Prostate gland (tissue), 2 donors: Measurements from ENCODE around the gene IL6R. TPM values are rescaled to one million over a fixed set of nuclear protein-coding genes. Genes with fewer than 3 reads are reported as not detected.
A peak's percentile ranks its signal among the peaks of the same experiment; 100 is the strongest.
"Not testable (repeated sequence)": the region's sequence is repeated elsewhere in the genome, so short reads cannot be mapped to it uniquely, and the experiment has no call there.

Experiments
- DNase-seq: peaks from one replicate; pipeline ENCODE4 v3.0.0-alpha.2; 2019; ENCODE audit warnings: low spot score
- H3K27ac ChIP-seq, 2 donors: fragments of 200-600 bp; sonication (generic); 2 replicates each; pipeline ENCODE4 v1.5.1; 2017 to 2019
- H3K27me3 ChIP-seq: fragments of 200-600 bp; sonication (generic); replicated peaks from 2 replicates; pipeline ENCODE4 v1.5.1; 2019; ENCODE audit not compliant: insufficient read depth
- H3K36me3 ChIP-seq, 2 donors: fragments of 200-600 bp; sonication (generic); 1 replicate in 1 of 2; 2 replicates in 1 of 2; pipeline versions ENCODE4 v1.5.1 to v1.8.1; 2017 to 2019
- H3K4me1 ChIP-seq: fragments of 200-600 bp; sonication (generic); replicated peaks from 2 replicates; pipeline ENCODE4 v1.5.1; 2019
- H3K4me3 ChIP-seq, 2 donors: fragments of 200-600 bp; sonication (generic); 2 replicates each; pipeline ENCODE4 v1.5.1; 2017 to 2019
- H3K9me3 ChIP-seq: fragments of 200-600 bp; sonication (generic); 2 replicates; pipeline ENCODE4 v1.5.1; 2017
- POLR2A ChIP-seq: fragments of 450-650 bp; IDR thresholded peaks from one replicate; pipeline ENCODE4 v1.6.1; 2016; ENCODE audit warnings: antibody characterized with exemption, mild to moderate bottlenecking
- POLR2AphosphoS5 ChIP-seq: sonication (generic); formaldehyde crosslinking; IDR thresholded peaks from one replicate; pipeline ENCODE4 v1.6.1; 2017; ENCODE audit warnings: antibody characterized with exemption
- WGBS: methylation state at CpG from one replicate; pipeline ENCODE4 v1.1.5; 2018; 5-methylcytosine and 5-hydroxymethylcytosine counted together
- intact Hi-C: fragments of 100-400 bp; cut with DNase I; formaldehyde crosslinking; loops from one replicate; pipeline ENCODE4 v1.14.2; 2022
- total RNA-seq, 2 donors: library from RNA; depleted of rRNA; stranded (reverse); fragments of >200 nt; gene quantifications; one replicate each; pipeline ENCODE4 v1.1.0, GENCODE V29; 2016
- TF ChIP-seq, protein P1 (sequence below), 4 experiments: fragments of 200-600 bp in 2 of 4; fragments of 450-650 bp in 2 of 4; sonication (generic) in 2 of 4; IDR thresholded peaks; 1 replicate in 3 of 4; 2 replicates in 1 of 4; pipeline ENCODE4 v1.5.1; 2016 to 2019; ENCODE audit warnings: antibody characterized with exemption in 4 of 4, mild to moderate bottlenecking in 2 of 4, moderate library complexity in 2 of 4

The IL6R gene
- total RNA-seq, 2 donors from 2014 or later: 70.1 to 80.7 TPM

DNA sequence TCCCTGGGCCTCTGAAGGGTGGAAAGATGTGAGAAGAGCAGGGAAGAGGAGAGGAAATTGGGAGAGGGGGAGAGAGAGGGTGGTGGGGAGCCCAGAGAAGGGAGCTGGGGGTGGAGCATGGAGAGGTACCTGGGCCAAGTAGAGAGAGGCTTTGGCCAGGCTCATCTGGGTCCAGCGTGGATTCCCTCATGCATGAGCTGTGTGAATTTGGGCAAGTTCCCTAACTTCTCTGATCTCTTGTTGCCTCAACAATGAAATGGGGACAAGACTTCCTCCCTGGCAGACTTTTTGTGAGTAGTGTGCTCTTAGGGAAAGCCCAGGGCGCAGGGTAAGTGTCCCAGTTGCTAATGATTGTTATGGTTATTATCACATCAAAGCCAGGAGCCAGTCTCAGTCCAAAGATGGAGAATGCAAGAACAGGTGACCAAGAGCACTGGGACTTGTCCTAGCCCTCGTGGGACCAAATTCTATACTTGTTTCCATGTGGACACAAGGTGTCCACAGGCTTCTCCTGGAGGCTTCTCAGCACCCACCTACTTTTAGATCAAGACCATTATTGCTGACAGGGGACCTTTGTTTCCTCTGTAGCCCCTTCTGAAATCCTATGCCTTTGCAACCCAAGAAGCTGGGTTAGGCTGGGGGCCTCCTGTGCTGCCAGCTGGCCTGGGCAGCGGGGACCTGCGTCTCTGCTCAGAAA lies 13.9 kb downstream of the IL6R start:
- Histone ChIP-seq H3K36me3 (no peaks in the 10 kb centered on the region), H3K4me3 (no peak overlapping the region)

DNA sequence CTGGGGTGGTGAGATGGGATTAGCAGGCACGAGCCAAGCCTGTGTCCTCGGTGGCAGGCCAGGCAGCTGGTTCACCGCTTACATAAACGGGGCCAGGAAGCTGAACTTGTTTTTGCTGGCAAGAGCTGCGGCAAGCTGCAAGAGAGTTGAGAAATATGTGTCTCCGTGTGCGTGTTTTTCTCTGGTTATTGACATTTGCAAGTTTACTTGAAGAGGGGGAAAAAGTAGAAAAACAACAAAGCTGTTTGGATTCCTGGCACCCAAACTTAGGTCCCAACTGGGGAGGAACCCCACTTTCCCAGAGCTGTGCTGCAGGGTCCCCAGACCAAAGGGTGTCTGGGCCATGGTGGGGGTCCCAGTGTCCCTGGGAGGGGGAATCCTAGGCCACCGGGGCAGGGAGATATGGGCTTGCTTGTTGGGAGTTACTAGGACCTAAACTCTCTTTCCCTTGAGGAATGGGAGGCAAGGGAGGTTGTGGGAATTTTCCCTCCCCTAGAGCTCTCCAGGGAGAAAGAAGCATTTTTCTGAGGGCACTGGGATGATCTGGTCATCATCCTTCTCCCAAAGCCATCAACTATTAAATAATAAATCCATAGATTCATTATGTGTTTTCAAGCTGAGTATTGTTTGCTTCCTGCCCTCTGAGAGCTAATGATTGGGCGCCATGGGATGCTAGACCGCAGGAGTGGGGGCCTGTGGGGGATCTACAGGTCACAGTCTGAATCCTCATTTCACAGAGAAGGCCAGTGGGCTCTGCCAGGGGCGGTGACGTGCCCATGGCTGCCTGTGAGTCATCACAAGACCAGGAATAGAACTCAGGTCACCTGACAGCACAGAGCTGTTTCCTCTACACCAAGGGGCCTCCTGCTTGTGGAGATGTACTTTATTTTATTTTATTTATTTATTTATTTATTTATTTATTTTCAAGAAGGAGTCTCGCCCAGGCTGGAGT lies 14.8 kb downstream of the IL6R start:
- 17% methylated on average over 13 of the region's 13 CpGs for WGBS

More for the DNA sequence above, 13.9 kb downstream of the IL6R start:
- intact Hi-C loops: loop anchor here (10.0 kb wide), 1 partner anchor 206 kb away; no protein-coding TSS in a partner anchor
- no peak for TF ChIP-seq POLR2AphosphoS5
- TF ChIP-seq, protein P1, sequence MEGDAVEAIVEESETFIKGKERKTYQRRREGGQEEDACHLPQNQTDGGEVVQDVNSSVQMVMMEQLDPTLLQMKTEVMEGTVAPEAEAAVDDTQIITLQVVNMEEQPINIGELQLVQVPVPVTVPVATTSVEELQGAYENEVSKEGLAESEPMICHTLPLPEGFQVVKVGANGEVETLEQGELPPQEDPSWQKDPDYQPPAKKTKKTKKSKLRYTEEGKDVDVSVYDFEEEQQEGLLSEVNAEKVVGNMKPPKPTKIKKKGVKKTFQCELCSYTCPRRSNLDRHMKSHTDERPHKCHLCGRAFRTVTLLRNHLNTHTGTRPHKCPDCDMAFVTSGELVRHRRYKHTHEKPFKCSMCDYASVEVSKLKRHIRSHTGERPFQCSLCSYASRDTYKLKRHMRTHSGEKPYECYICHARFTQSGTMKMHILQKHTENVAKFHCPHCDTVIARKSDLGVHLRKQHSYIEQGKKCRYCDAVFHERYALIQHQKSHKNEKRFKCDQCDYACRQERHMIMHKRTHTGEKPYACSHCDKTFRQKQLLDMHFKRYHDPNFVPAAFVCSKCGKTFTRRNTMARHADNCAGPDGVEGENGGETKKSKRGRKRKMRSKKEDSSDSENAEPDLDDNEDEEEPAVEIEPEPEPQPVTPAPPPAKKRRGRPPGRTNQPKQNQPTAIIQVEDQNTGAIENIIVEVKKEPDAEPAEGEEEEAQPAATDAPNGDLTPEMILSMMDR (IDR thresholded peaks at IDR 0.05): no peak
- no peak for TF ChIP-seq POLR2A
- no peak for DNase-seq
- Histone ChIP-seq H3K27ac (peak overlapping the region; percentile 91 to 96), H3K4me1 (peaks cover 58% of the 10 kb centered on the region), H3K9me3 (no peaks in the 10 kb centered on the region), H3K27me3 (no peaks in the 10 kb centered on the region)
- WGBS: 27% methylated on average over 5 of the region's 5 CpGs

DNA sequence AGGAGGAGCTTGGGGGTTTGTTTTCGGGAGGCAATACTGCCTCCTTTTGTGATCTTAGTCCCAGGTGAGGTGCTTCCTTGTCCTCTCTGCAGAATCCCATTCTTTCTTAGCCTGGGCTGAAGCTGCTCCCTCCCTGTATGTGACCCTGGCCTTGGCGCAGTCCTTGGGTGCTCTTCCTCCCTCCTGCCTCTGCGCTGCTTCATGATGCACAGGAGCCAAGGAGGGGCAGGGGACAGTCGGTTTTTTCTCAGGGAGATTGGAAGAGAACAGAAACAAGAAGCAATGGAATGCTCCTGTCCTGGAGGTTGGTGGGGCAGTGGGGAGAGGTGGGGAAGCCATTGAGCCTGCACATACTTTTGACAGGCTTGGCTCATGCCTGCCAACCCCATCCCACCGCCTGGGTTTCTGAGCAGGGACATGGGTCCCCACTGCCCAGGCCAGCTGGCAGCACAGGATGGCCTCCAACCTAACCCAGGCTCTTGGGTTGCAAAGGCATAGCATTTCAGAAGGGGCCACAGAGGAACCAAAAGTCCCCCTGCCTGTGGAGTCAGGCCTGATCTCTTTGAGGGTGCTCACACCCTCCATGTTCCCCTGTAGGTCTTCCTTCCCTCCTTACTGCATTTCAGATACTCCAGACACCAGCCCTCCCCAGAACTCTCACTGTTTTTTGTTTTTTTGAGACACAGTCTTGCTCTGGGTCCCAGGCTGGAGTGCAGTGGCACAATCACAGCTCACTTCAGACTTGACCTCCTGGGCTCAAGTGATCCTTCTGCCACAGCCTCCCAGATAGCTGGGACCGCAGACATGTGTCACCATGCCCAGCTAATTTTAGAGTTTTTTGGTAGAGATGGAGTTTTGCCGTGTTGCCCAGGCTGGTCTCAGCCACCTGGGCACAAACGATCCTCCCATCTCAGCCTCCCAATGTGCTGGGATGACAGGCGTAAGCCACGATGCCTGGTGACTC lies 16.1 kb downstream of the IL6R start:
- TF ChIP-seq POLR2AphosphoS5 (no peak), POLR2A (no peak)
- TF ChIP-seq, protein P1 (IDR thresholded peaks at IDR 0.05): no peak
- 75% methylated on average over 10 of the region's 10 CpGs for WGBS
- no peak overlapping the region for H3K4me3 ChIP-seq
- no peaks in the 10 kb centered on the region for H3K36me3 ChIP-seq
- H3K27me3 ChIP-seq: no peaks in the 10 kb centered on the region
- H3K27ac ChIP-seq: peak overlapping the region; percentile 91 to 96
- no peak for DNase-seq
- H3K9me3 ChIP-seq: no peaks in the 10 kb centered on the region
- intact Hi-C loops: no loop called here
- peaks cover 54% of the 10 kb centered on the region for H3K4me1 ChIP-seq

More for the DNA sequence above, 14.8 kb downstream of the IL6R start:
- peak; percentile 98 for DNase-seq
- intact Hi-C loops: loop anchor here (10.0 kb wide), 1 partner anchor 205 kb away; no protein-coding TSS in a partner anchor
- no peak overlapping the region for H3K4me3 ChIP-seq
- TF ChIP-seq, protein P1 (IDR thresholded peaks at IDR 0.05): no peak
- TF ChIP-seq POLR2A (peak; percentile 33), POLR2AphosphoS5 (peak; percentile 96)
- H3K9me3 ChIP-seq: no peaks in the 10 kb centered on the region
- peaks cover 56% of the 10 kb centered on the region for H3K4me1 ChIP-seq
- no peaks in the 10 kb centered on the region for H3K36me3 ChIP-seq
- no peaks in the 10 kb centered on the region for H3K27me3 ChIP-seq
- peak overlapping the region; percentile 91 to 96 for H3K27ac ChIP-seq

DNA sequence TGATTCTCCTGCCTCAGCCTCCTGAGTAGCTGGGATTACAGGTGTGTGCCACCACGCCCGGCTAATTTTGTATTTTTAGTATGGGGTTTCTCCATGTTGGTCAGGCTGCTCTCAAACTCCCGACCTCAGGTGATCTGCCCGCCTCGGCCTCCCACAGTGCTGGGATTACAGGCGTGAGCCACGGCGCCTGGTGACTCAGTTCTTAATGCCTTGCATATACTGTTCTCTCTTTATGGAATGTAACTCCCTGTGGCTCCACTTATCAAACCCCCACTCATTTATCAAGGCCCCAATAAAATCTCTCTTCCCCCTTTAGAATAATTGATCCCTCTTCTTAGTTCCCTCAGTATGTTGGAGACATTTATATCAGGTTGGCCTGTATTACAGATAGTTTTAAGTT lies 16.9 kb downstream of the IL6R start:
- WGBS: 95% methylated on average over 8 of the region's 8 CpGs
- intact Hi-C loops, DNase-seq, H3K27me3 ChIP-seq, H3K9me3 ChIP-seq, H3K4me3 ChIP-seq, H3K36me3 ChIP-seq: not testable (repeated sequence)
- Histone ChIP-seq H3K4me1 (peaks cover 50% of the 10 kb centered on the region), H3K27ac (peak overlapping the region; percentile 91 to 96)
